PC-9 (cell line): ENCODE results near the gene SLC25A11. TPM values are rescaled to one million over a fixed set of nuclear protein-coding genes. Genes with fewer than 3 reads are reported as not detected.

ENCODE experiments used
- BruUV-seq: library from RNA; stranded (reverse); fragments of 400-500 nt; replicated peaks from 2 replicates; lab custom pipeline; 2021; lab: Mats Ljungman, UMichigan
- CTCF ChIA-PET: fragments of 300-600 bp; sonication (Branson Sonifier 250); formaldehyde crosslinking; loops from one replicate; lab custom pipeline; 2022; ENCODE audit warnings: antibody characterized with exemption; lab: Charles Lee
- POLR2A ChIA-PET: fragments of 300-600 bp; sonication (Branson Sonifier 250); formaldehyde crosslinking; loops from one replicate; lab custom pipeline; 2022; ENCODE audit warnings: antibody characterized with exemption; ENCODE audit not compliant: unreplicated experiment; lab: Charles Lee
- DNase-seq, 2 experiments: peaks; one replicate each; pipeline versions ENCODE4 v3.0.0 to v3.0.0-alpha.2; 2015 to 2022; ENCODE audit warnings: mixed read lengths in 1 of 2
- H2AFZ ChIP-seq: fragments of 200-600 bp; sonication (generic); 2 replicates; pipeline ENCODE4 v1.8.1; 2017; ENCODE audit warnings: antibody characterized with exemption
- H3F3A ChIP-seq: fragments of 200-600 bp; sonication (generic); 2 replicates; pipeline ENCODE4 v1.8.1; 2017; ENCODE audit warnings: antibody characterized with exemption, mild to moderate bottlenecking, low read depth; ENCODE audit not compliant: insufficient read depth
- H3K27ac ChIP-seq: fragments of 200-600 bp; sonication (generic); 2 replicates; pipeline ENCODE4 v1.6.1; 2016; ENCODE audit warnings: mixed run types
- H3K27me3 ChIP-seq: fragments of 200-600 bp; sonication (generic); 2 replicates; pipeline ENCODE4 v1.6.1; 2016; ENCODE audit warnings: low read depth, mixed run types; ENCODE audit not compliant: insufficient read depth
- H3K36me3 ChIP-seq: fragments of 200-600 bp; sonication (generic); 2 replicates; pipeline ENCODE4 v1.6.1; 2016; ENCODE audit warnings: low read depth, mixed run types
- H3K4me1 ChIP-seq: fragments of 200-600 bp; sonication (generic); replicated peaks from 2 replicates; pipeline ENCODE4 v1.6.1; 2016; ENCODE audit warnings: mixed run types; ENCODE audit not compliant: insufficient read depth
- H3K4me2 ChIP-seq: fragments of 200-600 bp; sonication (generic); 2 replicates; pipeline ENCODE4 v1.6.1; 2017; ENCODE audit warnings: mixed run types
- H3K4me3 ChIP-seq: fragments of 200-600 bp; sonication (generic); 2 replicates; pipeline ENCODE4 v1.6.1; 2016; ENCODE audit warnings: mixed run types
- H3K79me2 ChIP-seq: fragments of 200-600 bp; sonication (generic); 2 replicates; pipeline ENCODE4 v1.6.1; 2017; ENCODE audit warnings: low read depth, mixed run types
- H3K9me2 ChIP-seq: fragments of 200-600 bp; sonication (generic); 2 replicates; pipeline ENCODE4 v1.8.1; 2017; ENCODE audit warnings: mild to moderate bottlenecking; ENCODE audit not compliant: insufficient read depth
- H3K9me3 ChIP-seq: fragments of 200-600 bp; sonication (generic); 2 replicates; pipeline ENCODE4 v1.8.1; 2016; ENCODE audit warnings: low read depth; ENCODE audit not compliant: insufficient read depth
- H4K20me1 ChIP-seq: fragments of 200-600 bp; sonication (generic); 2 replicates; pipeline ENCODE4 v1.8.1; 2017; ENCODE audit not compliant: insufficient read depth
- EZH2 ChIP-seq: fragments of 200-600 bp; sonication (generic); IDR thresholded peaks from 2 replicates; pipeline ENCODE4 v1.8.0; 2017; ENCODE audit warnings: antibody characterized with exemption, low read depth
- intact Hi-C: fragments of 100-400 bp; cut with micrococcal nuclease; formaldehyde crosslinking; loops from one replicate; pipeline ENCODE4 v1.10.0; 2022; ENCODE audit not compliant: unreplicated experiment
- total RNA-seq: library from RNA; stranded (reverse); gene quantifications from 2 replicates; pipeline ENCODE4 v1.2.3, GENCODE V29; 2021
- TF ChIP-seq, protein P1 (sequence below): fragments of 200-600 bp; sonication (generic); conservative IDR thresholded peaks from 2 replicates; pipeline ENCODE4 v1.6.1; 2017; ENCODE audit warnings: mixed run types, antibody characterized with exemption, mild to moderate bottlenecking, moderate library complexity

SLC25A11 gene
- total RNA-seq, 1 experiment from 2014 or later = 56.2 TPM

DNA sequence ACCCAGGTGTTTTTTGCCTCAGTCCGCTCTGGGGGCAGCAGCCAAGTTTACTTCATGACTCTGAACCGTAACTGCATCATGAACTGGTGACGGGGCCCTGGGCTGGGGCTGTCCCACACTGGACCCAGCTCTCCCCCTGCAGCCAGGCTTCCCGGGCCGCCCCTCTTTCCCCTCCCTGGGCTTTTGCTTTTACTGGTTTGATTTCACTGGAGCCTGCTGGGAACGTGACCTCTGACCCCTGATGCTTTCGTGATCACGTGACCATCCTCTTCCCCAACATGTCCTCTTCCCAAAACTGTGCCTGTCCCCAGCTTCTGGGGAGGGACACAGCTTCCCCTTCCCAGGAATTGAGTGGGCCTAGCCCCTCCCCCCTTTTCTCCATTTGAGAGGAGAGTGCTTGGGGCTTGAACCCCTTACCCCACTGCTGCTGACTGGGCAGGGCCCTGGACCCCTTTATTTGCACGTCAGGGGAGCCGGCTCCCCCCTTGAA is 42.6 kb downstream of the SLC25A11 start:
- Histone ChIP-seq H2AFZ (no peak overlapping the region), H3K79me2 (no peaks in the 10 kb centered on the region), H3K4me2 (no peak overlapping the region), H3K4me3 (no peak overlapping the region), H3K9me3 (no peaks in the 10 kb centered on the region), H3K27ac (no peak overlapping the region), H3K36me3 (no peaks in the 10 kb centered on the region), H3K4me1 (no peaks in the 10 kb centered on the region), H3F3A (peaks cover 18% of the 10 kb centered on the region; the same call in 1 of the 2 replicates), H3K27me3 (no peaks in the 10 kb centered on the region), H3K9me2 (no peaks in the 10 kb centered on the region), H4K20me1 (no peaks in the 10 kb centered on the region)
- ChIA-PET POLR2A (interaction anchor here (1.2 kb wide), 1 partner anchor 159 kb away, joined by 4 read pairs; no protein-coding TSS in a partner anchor), CTCF (no interaction called here)
- no peak for TF ChIP-seq EZH2
- TF ChIP-seq, protein P1, sequence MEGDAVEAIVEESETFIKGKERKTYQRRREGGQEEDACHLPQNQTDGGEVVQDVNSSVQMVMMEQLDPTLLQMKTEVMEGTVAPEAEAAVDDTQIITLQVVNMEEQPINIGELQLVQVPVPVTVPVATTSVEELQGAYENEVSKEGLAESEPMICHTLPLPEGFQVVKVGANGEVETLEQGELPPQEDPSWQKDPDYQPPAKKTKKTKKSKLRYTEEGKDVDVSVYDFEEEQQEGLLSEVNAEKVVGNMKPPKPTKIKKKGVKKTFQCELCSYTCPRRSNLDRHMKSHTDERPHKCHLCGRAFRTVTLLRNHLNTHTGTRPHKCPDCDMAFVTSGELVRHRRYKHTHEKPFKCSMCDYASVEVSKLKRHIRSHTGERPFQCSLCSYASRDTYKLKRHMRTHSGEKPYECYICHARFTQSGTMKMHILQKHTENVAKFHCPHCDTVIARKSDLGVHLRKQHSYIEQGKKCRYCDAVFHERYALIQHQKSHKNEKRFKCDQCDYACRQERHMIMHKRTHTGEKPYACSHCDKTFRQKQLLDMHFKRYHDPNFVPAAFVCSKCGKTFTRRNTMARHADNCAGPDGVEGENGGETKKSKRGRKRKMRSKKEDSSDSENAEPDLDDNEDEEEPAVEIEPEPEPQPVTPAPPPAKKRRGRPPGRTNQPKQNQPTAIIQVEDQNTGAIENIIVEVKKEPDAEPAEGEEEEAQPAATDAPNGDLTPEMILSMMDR = no peak
- BruUV-seq = TSS peak; percentile 16
- DNase-seq = no peak
- intact Hi-C loops = no loop called here

DNA sequence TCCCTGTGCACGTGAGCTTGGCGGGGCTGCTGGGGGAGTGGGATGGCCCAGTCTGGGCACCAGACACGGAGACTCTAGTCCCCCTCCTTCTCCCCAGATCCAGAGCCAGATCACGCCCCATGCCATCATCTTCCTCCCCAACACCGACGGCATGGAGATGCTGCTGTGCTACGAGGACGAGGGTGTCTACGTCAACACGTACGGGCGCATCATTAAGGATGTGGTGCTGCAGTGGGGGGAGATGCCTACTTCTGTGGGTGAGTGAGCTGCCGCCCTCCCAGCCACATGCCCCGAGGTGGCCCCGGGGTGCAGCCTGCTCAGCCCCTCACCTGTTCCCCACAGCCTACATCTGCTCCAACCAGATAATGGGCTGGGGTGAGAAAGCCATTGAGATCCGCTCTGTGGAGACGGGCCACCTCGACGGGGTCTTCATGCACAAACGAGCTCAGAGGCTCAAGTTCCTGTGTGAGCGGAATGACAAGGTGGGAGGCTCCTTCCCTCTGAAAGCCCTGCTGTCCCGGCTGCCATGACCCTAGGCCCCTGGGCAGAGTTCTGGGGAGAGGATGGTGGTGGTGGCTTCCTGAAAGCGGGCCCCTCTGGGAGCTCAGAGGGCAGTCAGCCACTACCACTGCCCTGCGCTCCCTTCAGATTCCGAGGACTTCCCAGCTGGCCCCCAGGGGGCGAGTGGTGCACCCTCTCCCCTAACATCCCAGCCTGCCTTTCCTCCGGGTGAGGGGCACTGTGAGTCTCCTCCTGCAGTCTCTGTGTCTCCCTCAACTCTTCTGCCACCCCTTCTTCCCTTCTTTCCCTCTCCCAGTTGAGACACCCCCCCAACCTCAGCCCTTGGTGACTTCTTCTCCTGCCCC is 43.3 kb downstream of the SLC25A11 start:
- no peaks in the 10 kb centered on the region for H3K36me3 ChIP-seq
- H3K27ac ChIP-seq = no peak overlapping the region
- CTCF ChIA-PET = no interaction called here
- POLR2A ChIA-PET = interaction anchor here (1.2 kb wide), 1 partner anchor 159 kb away, joined by 4 read pairs; no protein-coding TSS in a partner anchor
- H3K27me3 ChIP-seq = no peaks in the 10 kb centered on the region
- H3K79me2 ChIP-seq = no peaks in the 10 kb centered on the region
- no peak overlapping the region for H2AFZ ChIP-seq
- no peaks in the 10 kb centered on the region for H4K20me1 ChIP-seq
- intact Hi-C loops = no loop called here
- H3K4me3 ChIP-seq = no peak overlapping the region
- BruUV-seq = no TSS peak
- H3K4me2 ChIP-seq = no peak overlapping the region
- no peaks in the 10 kb centered on the region for H3K4me1 ChIP-seq
- no peaks in the 10 kb centered on the region for H3K9me2 ChIP-seq
- TF ChIP-seq, protein P1 = no peak
- no peak for TF ChIP-seq EZH2
- H3F3A ChIP-seq = peaks cover 11% of the 10 kb centered on the region; the same call in 1 of the 2 replicates
- no peak for DNase-seq
- no peaks in the 10 kb centered on the region for H3K9me3 ChIP-seq

DNA sequence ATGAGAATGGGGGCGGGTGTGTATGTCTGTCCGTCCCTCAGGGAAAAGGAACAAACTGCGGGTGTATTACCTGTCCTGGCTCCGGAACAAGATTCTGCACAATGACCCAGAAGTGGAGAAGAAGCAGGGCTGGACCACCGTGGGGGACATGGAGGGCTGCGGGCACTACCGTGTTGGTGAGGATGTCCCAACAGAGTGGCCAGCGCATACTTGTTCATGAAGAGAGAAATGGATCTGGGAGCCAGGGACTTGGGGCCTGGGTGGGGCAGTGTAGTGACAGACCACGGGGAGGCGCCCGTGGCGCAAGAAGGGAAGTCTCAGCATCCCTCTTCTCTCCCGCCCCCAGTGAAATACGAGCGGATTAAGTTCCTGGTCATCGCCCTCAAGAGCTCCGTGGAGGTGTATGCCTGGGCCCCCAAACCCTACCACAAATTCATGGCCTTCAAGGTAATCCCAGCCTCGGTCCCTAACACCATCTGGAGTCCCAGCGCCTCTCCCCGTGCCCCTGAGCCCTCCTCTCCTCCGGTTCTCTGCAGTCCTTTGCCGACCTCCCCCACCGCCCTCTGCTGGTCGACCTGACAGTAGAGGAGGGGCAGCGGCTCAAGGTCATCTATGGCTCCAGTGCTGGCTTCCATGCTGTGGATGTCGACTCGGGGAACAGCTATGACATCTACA is 44.1 kb downstream of the SLC25A11 start:
- ChIA-PET POLR2A (no interaction called here), CTCF (no interaction called here)
- no peaks in the 10 kb centered on the region for H3K9me2 ChIP-seq
- BruUV-seq = no TSS peak
- H3K36me3 ChIP-seq = no peaks in the 10 kb centered on the region
- H3K4me3 ChIP-seq = no peak overlapping the region
- no peak overlapping the region for H3K4me2 ChIP-seq
- no peaks in the 10 kb centered on the region for H3K27me3 ChIP-seq
- H3F3A ChIP-seq = peaks cover 8% of the 10 kb centered on the region; the same call in 1 of the 2 replicates
- intact Hi-C loops = no loop called here
- H4K20me1 ChIP-seq = no peaks in the 10 kb centered on the region
- H2AFZ ChIP-seq = no peak overlapping the region
- no peak overlapping the region for H3K27ac ChIP-seq
- DNase-seq = no peak
- no peaks in the 10 kb centered on the region for H3K79me2 ChIP-seq
- no peaks in the 10 kb centered on the region for H3K9me3 ChIP-seq
- TF ChIP-seq, protein P1 = no peak
- no peak for TF ChIP-seq EZH2
- H3K4me1 ChIP-seq = no peaks in the 10 kb centered on the region
